GM12873 (cell line): ENCODE results near the gene MXRA7.

Experiments
- TF ChIP-seq, protein P1 (sequence below): IDR thresholded peaks from 2 replicates; pipeline ENCODE4 v1.5.1; 2012; ENCODE audit warnings: low read depth, mild to moderate bottlenecking, moderate library complexity, low read length, control low read depth; ENCODE audit not compliant: insufficient read depth; ENCODE audit errors: missing control alignments

The MXRA7 gene

DNA sequence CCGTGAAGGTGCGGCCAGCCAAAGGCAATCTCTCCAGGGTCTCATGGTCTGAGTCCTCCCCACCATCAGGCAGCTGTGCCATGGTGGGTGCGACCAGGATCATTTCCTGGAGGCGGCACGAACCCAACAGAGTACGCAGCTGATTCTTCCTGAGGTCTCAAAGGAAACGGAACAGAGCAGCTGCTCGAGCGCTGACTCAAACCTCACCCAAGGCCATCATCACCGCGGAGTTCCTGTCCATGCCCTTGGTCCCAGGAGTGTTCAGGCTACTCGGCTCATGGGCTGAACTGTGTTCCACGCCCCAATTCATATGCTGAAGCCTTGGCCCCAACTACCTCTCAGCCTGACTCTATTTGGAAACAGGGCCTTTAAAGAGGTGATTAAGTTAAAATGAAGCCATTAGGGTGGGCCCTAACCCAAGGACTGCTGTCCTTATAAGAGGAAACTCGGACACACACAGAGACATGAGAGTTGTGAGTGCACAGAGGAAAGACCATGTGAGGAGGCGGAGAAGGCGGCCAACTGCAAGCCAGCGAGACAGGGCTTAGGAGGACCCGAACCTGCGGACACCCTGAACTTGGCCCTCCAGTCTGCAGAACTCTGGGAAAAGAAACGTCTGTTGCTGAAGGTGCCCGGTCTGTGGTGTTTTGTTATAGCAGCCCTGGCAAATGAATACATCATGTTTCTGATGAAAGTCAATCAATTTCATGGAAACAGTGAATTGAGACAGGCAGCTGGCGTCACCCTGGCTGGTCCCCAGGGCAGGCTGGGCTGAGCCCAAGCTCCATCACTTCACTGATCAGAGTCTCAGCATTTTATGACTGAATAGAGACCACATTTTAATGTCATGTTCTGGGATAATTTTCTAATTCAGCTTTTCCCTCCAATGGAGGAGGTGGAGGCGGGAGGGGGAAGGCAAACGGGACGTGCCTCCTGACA is 13.7 kb downstream of the MXRA7 start:
- TF ChIP-seq, protein P1, sequence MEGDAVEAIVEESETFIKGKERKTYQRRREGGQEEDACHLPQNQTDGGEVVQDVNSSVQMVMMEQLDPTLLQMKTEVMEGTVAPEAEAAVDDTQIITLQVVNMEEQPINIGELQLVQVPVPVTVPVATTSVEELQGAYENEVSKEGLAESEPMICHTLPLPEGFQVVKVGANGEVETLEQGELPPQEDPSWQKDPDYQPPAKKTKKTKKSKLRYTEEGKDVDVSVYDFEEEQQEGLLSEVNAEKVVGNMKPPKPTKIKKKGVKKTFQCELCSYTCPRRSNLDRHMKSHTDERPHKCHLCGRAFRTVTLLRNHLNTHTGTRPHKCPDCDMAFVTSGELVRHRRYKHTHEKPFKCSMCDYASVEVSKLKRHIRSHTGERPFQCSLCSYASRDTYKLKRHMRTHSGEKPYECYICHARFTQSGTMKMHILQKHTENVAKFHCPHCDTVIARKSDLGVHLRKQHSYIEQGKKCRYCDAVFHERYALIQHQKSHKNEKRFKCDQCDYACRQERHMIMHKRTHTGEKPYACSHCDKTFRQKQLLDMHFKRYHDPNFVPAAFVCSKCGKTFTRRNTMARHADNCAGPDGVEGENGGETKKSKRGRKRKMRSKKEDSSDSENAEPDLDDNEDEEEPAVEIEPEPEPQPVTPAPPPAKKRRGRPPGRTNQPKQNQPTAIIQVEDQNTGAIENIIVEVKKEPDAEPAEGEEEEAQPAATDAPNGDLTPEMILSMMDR = no peak

DNA sequence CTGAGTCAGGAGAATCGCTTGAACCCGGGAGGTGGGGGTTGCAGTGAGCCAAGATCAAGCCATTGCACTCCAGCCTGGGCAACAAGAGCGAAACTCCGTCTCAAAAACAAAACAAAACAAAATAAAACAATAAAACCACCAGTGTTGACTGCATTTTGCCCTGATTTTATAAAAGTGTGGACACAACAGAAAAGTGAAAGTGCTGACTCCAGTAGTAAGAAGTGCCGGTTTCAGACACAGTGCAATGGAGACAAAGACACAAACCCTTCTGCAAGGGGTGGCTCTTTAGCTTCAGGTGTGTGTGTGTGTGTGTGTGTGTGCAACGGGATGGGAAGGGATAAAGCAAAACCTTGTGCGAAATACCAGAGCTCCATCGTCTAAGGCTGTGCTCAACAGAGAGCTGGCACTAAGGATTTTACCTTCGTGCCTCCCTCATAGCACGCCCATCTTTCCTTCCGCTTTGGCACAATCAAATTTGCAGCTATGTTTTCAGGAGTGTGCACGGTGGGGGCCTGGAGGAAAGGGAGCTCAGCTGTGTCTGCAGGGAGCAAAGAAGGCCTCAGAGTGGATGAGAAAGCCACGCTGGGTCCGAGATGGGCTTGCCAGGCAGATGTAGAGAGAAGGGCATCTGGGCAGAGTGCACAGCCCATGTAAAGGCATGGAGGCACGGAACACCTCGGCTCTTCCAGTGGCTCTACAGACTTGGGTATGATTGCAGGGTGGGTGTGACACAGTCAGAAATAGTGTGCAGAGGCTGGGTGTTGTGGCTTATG is 15.5 kb downstream of the MXRA7 start:
- TF ChIP-seq, protein P1 = no peak

DNA sequence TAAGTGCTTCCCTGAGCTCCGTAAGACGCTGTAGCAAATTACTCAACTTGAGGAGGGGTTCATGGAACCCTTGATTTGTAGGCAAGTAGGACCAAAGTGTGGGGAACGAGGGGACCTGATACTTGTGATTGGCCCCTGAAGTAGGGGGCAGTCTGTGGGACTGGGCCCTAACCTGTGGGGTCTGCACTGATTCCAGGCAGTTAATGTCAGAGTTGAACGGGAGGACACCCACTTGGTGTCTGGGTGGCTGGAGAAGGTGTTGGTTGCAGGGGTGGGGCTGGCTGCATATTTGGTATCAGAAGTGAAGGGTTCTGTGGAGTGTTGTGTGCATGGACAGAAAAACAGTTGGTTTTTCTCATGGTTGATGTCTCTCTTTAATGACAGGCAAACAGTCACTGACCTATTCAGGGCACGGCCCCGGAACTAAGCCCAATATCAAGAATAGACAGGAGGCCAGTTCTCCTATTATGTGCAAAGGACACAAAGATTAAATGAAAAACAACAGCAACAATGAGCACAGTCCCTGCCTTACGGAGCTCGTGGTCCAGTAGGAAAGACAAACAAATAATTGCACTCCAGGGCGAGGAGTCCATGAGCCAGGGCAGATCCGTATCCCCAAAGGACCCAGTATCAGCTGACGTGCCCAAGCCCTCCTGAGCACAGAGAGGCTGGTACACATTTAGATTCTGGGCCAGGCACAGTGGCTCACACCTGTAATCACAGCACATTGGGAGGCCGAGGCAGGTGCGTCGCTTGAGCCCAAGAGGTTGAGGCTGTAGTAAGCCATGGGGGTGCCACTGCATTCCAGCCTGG is 19.2 kb downstream of the MXRA7 start:
- TF ChIP-seq, protein P1 = no peak

DNA sequence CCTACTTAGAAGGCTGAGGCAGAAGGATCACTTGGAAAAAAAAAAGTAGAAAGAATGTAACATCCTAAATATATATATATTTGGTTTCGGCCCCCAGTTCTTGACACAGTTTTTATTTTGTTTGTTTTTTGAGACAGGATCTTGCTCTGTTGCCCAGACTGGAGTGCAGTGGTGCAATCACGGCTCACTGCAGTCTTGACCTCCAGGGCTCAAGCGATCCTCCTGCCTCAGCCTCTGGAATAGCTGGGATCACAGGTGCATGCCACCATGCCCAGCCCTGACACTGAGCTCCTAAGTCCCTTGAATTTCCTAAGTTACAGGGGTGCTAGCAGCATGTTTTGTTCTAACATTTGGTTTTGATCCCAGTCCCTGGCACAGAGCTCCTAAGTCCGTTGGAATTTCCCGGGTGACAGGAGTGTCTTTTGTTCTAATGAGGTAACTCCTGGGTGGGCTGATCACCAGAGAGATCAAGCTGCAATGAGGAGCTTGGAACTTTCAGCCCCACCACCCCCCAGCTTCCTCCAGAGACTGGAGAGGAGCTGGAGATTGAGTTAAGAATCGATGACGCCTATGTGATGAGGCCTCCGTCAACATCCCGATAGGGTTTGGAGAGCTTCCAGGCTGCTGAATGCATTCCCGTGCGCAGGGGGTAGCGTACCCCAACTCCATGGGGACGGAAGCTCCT is 20.0 kb downstream of the MXRA7 start:
- TF ChIP-seq, protein P1 = no peak

DNA sequence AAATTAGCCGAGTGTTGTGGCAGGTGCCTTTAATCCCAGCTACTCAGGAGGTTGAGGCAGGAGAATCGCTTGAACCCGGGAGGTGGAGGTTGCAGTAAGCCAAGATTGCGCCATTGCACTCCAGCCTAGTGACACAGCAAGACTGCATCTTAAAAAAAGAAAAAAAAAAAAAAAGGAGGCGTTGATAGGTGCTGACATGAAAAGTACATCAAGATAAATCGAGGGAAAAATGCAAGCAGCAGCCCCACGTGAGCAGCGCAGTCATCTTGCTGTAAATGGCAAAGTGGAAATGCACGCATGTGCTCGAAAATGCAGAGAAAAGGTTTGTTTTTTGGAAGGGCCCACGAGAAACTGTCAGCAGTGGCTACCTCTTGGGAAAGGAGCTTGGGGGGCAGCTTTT is 20.9 kb downstream of the MXRA7 start:
- TF ChIP-seq, protein P1 = no peak

DNA sequence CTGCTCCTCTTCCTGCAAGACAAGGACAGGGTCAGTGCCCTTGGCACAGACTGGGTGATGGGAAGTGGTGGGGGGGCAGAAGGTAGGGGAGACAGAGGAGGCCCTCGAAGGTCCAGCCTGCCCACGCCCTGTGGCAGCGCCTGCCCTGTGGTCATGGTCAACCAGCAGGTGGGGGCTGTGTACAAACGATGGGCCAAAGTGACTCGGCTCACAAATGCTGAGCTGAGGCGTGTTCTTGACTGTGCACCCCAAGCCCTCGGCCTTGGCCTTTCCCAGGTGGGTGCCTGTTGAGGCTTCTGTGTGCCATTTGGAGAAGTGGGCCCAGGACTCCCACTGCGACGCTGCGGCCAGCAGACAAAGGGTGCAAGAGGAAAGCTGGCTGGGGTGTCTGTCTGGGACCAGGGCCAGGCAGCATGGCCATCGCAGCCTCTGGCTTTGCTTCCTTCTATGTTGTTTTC is 22.6 kb downstream of the MXRA7 start:
- TF ChIP-seq, protein P1 = no peak
